Dedifferentiated amniotic fluid mesenchymal stem cell (primary cell): ENCODE data around the gene TRAIP.
A peak's percentile ranks its signal among the peaks of the same experiment; 100 is the strongest.

Source experiments
- DNase-seq: peaks from one replicate; pipeline ENCODE4 v3.0.0-alpha.2; 2016; ENCODE audit errors: extremely low spot score

Gene TRAIP

DNA sequence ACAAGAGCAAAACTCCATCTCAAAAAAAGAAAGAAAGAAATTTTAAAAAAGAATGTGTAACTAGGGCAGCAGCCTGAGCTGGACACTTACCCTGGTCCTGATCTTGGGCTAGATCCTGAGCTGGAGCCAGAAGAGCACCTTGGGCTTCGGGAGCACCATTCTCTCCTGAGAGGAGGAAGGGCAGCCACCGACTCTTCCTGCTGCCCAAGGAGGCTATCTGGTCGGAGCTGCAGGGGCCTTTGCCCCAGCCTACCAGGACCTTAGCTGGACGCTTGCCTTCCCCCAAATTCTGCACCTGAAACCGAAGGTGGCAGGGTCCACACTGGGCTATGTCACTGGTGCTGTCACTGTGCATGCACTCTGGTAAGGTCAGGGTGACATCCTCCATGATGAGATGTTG is 20.2 kb upstream of the TRAIP start:
- no peak for DNase-seq

DNA sequence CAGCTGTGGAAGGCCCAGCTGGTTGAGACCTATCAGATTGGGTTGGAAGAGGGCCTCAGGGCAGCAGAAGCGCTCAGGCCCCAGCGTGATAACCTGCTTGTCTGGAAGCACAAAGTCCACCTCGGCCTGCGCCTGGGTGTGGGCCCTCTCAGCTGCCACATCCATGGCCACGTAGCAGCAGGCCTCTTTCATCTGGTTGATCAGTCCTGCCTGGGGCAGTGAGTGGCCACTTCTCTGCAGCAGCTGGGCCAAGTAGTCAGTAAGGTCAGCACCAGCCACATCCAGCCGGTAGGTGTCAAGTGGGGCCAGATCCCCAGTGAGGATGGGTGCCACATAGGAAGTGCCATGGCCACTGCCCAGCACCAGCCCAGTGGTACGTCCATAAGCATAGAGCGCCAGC is 17.3 kb upstream of the TRAIP start:
- no peak for DNase-seq

DNA sequence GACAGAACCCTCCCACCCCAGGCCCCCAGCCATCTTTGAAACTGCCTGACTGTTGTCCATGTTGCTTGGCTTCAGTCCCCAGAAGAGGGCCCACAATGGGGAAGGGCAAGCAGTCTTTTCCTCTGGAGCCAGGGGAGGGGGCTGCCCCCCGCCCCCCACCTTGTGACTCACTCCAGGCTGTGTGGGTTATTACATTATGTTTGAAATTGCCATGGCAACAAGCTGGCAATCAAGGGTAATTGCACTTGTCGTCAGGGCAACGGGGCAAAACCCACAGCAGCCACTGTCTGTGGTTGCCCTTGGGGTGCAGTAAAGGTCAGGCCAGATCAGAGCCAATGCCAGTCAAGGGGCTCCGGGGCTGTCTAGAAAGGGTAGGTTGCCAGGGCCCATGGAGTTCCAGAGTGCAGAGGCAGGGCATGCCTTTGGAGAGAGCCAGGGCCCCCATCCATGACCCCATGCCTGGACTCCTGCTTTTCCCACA is 16.5 kb upstream of the TRAIP start:
- DNase-seq: no peak

DNA sequence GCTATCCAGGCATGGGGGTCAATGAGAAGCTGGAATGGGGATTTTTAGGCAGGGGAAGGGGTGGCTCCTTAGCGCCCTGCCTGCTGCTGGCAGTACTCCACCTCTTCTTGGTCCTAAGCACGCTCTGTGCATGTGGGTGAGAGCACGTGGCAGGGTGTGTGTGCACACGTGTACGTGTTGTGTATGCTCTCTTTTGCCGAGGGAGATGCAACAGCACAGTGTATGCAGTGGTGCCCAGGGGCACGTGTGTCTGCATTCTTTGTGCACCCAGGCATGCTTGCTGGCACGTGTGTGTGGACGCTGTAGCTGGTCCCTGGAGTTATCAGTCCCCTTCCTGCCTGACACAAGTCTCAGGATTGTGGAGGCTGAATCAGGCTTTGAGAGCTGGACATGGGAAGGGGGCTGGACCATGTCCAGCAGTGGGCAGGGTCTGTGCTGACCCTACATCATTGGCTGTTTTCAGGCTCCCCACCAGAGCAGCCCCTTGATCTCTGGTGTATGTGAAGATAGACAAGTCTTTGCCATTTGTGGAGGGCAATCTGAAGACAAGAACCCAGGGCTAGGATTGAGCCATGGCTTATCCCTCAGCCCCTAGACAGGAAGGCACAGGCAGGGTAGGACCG is 15.3 kb upstream of the TRAIP start:
- DNase-seq: no peak

DNA sequence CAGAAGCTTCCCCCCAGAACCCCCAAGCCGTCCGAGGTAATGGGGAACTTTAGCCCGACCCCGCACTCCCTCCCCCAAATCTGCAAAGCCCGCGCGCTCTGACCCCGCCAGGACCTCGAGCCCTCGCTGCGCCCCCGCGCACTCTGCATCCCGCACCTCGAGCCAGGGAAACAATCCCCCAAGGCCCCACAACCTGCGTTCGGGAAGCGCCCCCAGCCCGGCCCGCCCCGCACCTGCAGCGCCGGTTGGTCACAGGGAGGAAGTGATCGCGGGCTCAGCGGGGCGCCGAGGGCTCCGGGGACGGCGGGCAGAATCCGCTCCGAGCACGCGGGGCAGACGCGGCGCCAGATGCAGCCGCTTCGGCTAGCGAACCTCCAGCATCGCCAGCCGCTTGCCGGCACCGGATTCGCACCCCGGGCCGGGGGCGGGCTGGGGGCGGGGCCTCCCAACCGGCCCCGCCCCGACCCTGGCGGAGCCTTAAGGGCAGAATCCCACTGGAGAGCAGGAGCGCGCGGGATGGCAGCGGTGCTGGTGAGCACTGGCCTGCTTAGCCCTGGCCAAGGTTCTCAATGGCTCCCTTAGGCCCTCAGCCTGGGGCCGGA is 13.3 kb upstream of the TRAIP start, which contains the start of gene CAMKV:
Gene CAMKV (minus strand): TSS at position 382 of the 602 bp plus-strand sequence. CDS start 7,518 bp downstream, outside the sequence.
- DNase-seq: no peak

DNA sequence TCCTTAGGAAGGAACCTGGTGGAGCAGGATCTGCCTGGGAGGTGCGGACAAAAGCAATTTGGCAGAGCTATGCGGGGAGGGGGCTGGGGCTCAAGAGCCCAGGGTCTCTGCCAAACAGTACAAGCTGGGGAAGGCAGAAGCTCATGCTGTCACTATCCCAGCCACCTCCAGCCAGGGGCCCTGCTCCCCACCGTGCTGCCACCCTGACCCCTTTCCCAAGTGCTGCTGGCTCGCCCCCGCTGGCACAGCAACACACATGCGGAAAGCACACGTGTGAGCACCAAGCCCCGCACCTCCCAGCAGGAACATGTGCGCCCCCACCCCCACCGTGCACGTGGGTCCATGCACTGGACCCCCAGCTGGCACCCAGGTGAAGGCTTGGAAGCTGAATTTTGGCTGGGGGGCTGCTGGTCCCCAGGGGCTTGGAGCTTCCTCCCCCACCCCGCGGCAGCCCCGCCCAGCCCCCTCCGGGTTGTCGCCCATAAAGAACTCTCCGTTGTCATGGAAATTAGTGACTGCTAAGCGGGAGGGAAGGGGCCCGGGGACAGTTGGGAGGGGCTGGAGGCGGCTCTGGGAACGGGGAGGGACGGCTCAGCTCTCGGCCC is 12.6 kb upstream of the TRAIP start:
- no peak for DNase-seq

DNA sequence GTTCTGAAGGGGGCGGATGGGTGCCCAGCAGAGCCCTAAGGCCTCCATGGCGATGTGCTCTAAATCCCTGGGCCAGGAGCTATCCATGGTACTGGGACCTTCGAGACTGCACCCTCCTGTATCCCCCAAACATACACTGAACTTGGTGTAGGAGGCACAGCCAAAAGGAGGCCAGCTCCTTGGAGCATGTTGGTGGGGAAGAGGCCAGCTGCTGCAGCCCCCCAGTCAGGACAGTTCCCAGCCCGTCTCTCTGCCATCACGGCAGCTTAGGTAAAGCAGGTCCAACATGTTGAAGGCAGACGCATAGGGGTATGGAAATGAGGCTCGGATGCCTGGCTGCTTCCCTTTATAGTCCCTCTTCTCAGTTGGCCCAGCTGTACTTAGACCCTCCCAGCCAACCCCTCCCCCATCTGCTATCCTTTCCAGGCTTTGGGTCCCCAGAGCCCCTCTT is 11.5 kb upstream of the TRAIP start:
- DNase-seq: no peak

DNA sequence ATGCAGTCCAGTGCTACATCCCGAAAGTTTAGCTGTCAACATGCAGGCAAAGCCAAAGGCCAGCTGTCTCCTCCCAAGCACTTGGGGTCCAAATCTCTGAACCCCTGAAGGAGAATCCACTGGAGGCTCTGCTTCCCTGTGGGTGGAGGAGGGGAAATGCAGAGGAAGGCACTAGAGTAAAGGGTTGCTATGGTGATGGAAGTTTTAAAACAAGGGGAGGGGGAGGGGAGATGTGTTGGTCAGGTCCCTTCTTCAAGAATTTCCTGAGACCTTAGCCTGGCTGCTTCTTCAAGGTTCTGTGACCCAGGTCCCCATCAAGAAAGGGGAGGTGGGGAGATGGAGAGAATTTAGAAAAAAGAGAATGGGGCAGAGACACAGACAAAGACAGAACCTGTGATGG is 11.0 kb upstream of the TRAIP start:
- no peak for DNase-seq

DNA sequence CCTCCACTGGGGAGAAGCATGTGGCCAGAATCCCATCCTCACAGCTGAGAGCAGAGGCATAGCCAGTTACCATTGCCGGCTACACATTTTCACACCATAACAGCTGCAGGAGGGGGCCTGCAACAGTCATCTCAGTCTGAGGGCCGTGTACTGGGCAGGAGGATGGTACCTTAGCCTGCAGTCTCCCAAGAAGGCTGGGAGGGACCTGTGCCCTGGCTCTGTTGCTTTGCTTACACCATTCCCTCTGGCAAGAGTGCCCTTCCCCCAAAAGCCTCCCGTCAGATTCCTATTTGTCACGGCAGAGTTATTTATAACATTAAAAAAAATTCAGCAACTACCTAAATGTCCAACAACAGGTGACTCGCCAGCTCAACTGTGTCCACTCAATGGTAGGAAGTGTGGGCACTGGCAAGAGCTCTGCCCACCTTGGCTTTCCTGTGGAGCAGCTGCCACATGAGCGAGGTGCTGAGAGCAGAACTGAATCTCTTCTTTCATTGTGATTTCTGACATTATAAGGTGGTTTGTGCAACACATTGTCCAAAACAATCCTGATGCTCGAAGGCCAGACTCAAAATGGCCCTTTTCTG is 8.9 kb upstream of the TRAIP start:
- DNase-seq: no peak

DNA sequence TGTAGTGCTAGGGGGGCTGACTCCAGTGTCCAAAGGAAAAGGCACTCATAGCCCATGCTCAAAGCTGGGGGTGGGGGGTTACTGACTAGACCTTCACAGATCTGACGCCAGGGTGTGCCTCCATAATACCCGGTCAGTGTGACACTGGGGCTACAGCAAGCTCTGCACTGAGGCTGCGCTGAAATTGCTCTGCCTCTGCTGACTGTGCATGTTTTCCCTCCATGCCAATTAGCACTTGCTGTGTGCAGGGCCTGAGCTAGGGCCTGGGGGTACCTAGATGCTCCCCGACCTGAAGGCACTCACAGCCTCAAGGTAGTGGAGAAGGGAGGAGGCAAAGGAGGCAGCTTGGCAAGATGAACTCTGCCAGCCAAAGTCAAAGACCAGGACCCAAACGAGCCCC is 8.1 kb upstream of the TRAIP start:
- DNase-seq: no peak

DNA sequence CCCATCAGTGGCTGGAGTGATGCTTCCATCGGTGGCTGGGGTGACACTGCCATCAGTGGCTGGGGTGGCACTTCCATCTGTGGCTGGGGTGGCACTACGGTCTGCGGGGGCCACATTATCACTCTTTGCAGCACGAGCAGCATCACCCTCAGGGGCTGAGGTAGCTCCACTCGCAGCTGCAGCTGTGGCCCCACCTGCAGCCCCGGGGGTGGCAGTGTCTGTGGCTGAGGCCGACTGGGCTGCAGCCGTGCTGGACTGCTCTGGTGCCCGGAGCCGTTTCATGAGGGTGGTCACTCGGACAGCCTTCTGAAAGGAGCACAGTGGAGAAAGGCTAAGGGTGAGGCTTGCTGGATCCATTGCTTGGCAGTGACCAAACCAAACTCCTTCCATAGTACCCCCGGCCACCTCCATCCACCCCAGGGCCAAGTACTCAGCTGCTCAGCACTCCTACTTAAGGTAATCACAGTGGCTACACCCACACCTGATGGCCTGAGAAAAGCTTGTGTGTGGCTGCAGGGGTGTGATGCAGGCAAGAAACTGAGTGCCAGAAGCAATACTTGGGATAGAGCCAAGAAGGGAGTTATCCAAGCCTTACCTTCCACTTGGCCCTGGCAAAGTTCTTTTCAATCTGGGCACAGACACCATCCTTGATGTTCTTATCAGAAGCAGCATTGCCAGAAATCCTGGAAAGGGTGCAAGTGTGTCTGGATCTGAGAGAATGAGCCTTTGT is 3.4 kb upstream of the TRAIP start:
- no peak for DNase-seq

DNA sequence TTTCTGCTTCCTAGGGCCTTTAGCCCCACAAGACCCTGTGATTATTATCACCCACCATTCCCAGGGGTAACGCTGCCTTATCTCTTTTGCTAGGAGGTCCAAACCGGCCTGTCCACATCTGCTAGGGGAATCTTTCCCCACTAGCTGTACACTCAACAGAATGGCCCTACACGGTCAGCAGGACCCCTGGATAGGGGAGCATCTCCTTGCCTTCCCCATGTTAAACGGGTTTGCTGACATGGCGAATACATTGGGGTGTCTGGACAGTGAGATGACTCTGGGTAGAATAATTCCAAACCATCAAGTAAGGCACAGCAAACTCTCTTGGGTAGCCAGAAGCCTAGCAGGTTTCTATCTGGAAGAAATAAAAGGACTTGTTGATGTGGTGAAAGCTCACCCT is 702 bp downstream of the TRAIP start:
- no peak for DNase-seq

DNA sequence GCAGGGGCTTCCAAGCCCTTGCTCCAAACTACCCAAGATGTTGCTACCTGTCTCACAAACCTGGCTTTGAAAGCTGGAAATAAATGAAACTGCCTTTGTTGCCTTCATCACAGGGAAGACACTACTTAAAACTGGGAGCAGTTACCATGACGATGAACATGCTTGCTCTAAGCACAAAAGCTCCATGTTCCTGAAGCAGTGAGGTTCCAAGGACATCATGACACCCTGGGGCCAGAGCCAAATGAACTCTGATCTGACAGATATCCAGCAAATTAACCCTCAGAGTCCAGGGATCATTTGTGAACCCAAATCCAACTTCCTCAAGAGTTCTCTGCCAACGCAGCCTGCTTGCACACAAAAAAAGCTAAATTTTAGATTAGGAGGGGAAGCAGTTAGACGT is 10.7 kb downstream of the TRAIP start:
- no peak for DNase-seq

DNA sequence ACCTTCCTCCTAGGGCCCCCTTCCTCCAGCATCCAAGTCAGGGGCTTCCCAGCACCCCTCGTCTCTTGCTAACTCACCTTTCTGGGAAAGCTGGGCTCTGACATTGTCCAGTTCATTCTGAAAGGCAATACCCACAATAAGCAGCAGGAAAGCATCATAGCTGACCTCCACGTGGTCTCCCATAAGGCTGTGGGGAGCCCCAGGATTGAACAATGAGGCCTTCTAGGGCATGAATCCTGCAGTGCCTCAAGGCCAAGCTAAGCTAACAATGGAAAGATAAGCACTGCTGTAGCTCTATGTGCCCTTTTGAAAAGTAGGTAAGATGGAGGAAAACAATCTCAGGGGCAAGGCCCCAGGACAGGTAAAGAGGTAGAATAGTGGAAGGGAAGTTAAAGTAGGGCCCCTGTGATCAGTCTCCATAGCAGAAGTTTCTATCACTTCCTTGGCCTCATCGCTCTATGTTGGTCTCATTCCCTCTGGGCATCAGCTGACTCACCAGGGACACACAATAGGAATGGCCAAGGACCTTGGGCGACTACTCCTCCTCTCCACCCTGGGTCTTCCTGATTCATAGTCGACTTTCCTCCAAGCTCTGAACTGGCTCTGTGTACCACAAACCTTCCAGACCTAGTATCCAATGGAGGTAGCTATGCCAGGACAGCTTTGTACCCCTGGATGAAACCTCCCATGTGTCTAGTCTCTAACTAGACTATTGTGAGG is 11.7 kb downstream of the TRAIP start:
- DNase-seq: no peak

DNA sequence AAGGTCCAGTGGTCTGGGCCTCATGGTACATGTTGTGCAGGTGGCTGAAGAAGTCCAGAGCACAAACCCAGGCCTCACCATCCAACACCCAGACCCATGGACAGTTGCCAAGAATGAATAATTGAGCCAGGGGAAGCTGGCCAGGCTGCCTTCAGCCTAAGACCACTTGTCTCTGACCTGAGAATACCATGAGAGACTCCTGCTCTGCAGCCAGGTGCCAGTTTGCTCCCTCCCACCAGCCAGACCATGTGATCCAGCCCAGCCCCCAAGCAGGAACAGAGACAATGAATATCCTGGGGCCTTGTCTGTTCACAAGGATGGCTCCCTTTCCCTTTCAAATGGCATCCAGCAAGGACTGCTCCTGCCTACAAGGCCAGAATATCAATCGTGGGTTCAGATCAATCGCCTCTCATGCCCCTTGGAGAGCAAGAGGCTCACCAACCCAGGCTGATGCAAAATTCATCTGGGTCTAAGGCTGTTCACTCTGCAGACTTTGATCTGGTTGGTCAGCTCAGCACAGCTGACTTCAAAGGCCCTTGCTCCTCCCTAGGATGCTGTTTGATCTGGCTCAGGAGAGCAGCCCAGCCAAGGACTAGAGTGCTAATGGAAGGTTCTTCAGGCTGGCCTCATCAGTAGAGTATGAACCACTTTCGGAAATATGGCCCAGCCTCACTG is 13.4 kb downstream of the TRAIP start:
- no peak for DNase-seq

DNA sequence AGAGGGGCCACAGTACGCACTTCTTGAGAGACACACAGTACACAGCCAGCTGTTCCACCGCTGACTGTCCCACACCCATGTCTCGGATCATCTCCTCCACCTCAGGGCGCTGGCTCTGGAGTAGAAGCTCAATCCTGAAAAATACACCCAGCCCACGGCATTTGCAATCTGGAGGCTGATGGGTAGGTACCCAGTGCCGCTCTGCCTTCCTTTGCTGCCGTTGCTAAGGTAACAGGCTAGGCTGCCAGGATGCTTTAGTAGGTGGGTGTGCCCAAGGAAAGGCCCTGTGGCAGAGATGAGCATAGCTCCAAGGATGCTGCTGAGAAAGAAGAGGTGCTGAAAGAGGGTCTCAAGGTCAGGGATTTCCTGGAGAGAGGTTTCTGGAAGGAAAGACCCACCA is 14.6 kb downstream of the TRAIP start:
- DNase-seq: no peak

DNA sequence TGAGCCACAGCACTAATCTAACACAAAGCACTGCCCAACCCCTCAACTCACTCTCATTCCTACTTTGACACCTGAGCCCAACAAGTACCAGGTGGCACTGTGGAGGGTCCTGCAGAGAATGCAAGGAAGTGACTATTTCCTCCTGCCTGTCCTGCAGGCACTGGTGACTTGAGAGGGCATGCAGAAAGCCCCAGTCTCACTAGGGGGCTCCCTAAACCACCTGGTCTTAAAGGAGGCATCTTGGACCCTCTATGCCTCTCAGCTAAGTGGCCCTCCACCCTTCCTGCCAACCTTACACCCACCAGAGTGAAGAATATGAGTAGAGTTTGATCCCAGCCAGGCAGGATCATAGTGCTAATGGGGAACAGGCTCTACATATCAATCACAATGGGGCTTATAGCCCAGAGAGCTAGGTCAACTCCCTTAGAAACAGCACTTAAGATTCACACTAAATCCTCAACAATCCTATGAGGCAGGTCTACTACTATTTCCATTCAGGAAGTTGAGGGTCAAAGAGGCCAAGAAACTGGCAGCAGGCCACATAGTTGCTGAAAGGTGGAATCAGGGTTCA is 15.2 kb downstream of the TRAIP start:
- DNase-seq: no peak

DNA sequence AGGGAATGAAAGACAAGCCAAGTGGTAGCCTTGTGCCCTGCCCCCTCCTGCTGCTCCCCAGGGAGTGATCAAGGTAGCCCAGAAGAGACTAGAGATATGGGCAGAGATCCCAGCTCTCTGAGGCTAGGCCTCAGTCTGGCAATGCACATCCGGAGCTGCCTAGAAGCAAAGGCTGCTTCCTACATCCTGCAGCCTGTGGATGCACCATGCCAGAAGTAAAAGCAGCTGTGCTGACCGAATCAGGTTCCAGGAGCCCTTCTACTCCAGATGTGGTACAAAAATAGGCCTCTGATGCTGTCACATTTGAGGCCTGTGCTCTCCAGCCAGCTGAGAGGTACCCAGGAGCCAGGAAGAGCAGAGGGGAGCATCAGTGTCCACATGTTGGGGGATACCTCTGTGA is 16.0 kb downstream of the TRAIP start:
- DNase-seq: no peak

DNA sequence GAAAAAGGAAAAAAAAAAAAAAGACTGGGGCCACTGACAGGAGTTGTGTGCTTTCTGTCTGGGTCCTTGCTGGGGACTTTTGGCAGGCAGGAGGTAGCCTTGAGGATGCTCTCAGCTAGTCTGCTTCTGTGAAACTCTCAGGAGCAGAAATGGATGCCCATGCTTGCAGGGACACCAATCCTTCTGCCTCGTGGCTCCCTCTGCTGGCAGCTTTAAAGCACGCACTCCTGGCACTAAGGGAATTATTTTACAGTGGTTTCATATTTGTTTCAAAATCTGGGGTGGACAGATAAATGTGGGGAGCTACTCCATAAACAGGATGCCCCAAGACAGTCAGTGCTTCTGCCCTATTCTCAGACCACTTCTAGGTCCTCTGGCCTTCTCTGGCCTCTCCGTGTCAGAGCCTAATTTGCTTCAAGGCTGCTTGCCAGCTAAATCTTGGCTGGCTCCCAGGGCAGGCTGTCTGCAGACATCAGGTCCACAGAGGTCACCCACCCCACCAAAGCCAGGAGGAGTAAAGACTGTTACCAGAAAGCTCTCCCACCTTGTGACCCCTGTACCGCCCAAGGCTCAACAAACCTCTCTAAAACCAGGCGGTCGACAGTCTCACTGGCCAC is 17.1 kb downstream of the TRAIP start:
- DNase-seq: peak; percentile 82

DNA sequence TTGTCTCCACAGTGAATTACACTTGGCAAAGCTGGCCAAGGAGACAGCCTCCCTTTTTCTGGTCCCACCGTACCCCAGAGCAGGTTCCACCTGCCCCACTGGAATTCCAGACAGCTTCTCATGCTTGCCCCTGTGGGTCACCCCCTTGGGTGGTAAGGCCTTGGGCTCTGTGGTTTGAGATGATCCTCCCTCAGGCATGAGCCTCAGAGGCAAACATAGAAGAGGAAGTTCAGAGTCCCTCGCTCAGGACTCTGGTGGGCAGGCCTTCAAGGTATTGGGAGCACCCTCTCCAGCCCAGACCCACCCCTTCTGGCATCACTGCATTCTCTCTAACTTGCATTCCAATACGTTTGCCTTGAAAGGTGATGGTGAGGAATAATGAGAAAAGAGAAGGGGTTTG is 25.0 kb downstream of the TRAIP start:
- DNase-seq: no peak
